ENCODE measurements around the gene STK40. TPM values are rescaled to one million over a fixed set of nuclear protein-coding genes. Genes with fewer than 3 reads are reported as not detected.

STK40 gene
- total RNA-seq, 1 donor from 2014 or later, result 34.5 TPM

DNA sequence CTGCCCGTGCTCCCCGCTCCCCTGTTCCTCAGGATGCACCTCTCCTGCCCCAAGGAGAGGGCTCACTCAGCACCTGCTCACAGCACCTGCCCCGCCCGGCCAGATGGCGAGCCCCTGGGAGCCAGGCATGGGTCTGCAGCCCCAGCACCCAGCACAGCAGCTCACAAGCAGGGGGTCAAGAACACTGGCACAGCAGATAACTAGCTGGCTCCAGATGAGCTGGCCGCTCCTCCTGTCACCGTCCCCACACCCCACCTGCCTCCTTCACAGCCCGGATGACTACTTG lies 41.4 kb downstream of the STK40 start:
- no peak for DNase-seq (ENCODE audit: low read depth)

DNA sequence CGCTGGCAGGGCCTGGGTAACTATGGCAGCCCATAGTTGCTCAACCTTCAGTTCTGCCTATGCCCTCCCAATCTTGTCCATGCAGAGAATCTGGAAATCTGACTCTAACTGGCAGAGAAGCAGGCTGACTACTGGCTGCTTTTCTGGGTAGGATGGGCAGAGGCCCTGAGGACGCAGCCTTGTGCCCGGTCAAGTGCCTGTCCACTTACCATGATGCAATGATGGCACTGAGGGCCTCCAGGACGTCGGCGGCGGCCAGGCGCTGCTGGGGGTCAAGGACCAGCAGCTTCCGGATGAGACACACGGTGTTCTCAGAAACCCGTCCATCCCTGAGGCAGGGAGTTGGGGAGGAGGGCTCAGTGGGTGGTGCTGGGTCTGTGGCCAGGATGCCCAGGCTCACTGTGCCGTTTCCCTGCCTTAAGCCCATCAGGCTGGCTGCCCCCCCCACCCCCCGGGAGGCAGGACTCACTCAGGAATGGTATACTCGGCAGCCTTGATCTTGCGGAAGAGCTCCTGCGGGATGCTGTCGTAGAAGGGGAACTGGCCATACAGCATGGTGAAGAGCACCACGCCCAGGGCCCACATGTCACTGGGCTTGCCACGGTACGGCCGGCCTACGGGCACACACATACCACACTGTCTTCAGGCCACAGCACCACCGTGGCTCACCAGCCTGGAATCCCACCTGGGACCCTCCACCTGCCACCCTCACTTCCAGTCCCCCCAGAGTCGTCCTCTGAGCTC lies 41.9 kb downstream of the STK40 start:
- no peak for DNase-seq (ENCODE audit: low read depth)

DNA sequence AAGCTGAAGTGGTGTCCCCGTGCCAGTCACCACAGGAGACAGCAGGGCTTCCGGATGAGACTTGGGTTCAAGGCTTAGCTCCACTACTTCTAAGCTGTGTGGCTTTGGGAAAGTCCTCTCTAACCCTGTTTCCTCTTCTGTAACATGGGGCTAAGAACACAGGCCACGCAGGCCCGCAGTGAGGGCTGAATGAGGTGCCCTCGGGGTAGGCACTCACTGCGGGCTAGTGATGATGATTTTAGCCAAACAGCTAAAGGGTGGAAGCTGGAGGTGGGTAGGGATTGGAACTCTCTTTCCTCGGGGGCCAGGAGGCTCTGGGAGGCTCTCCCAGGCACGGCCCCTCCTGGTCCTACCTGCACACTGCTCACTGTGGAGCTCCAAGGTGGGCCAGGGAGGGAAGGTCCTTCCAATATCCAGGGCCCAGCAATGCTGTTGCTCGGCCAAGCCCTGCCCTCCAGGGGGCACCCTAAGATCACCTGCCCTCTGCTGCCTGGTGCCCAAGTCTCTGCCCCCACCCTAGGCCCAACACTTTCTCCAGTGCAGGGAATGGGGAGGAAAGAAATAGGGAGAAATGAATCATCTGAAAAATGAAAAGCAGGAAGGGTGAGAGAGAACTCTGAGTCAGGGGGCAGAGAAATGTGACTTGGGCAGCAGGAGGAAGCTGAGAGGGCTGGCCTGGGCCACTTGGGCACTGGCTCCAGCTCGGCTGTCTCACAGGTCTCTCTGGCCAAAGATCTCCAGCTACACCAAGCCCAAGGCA lies 43.1 kb downstream of the STK40 start:
- peak; percentile 63 for DNase-seq (ENCODE audit: low read depth)

DNA sequence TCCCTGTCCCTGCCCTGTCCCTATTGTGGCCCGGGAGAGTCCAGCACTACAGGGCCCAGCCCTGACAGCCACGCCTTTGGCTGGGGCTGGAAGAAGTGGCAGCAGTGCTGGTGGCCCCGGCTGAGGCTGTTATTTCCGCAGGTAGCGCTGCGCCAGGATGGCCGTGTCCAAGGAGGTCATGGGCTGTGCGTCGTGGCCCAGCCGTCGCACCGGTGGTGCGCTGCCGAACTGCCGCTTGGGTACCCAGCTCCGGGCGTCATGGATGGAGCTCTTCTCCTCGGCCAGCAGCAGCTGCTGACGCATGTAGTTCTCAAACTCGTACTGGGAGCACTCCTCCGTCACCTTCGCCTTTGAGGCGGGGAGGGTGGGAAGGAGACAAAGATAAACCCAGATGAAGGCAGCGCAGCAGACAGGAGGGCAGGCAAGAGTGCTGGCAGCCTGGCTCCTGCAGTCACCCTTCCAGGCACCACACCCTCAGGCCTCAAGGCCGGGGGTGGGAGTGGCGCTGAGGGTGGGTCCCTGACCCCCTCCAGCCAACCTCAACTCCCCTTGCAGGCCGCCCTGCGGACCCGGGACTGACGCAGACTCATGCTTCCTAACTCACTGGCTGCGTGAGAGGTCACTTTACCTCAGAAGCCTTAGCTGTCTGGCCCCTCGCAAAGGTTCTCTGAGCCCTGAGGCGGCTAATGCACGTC lies 44.0 kb downstream of the STK40 start:
- DNase-seq (ENCODE audit: low read depth), result no peak

DNA sequence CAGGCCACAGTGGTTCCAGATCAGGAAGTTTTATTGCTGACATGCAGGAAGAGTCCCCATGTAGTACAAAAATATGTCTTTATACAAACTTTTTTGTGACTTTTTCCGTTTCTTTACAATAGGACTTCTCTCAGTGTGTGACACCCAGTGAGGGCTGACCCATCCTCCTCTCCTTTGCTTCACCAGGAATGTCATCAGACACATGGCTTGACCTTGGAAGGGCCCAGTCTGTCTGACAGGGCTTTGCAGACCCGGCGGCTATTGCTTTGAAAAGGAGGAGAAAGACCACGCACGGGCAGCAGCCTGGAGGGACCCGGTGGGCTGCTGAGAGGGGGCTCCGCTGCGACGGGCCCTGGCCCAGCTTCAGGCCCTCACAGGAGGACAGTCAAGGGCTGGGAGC lies 46.1 kb downstream of the STK40 start:
- no peak for DNase-seq (ENCODE audit: low read depth)

DNA sequence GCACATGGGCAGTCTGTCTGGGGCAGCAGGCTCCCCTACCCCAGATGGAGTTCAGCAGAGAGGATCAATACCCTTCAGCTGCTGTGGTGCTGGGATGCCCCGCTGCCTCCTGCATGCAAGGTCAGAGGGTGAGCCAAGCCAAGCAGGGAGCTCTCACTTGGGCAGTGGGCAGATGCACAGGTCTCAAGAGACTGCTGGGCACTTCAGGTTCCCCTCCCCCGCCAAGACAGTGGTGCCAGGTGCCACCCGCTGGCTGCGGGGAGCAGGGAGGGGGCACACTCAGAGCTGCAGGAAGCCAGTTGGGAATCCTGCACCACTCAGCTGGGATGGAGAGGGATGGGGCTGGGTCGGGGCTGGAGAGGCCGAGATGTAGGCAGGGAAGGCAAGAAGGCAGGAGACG lies 46.5 kb downstream of the STK40 start:
- DNase-seq (ENCODE audit: low read depth), result no peak

DNA sequence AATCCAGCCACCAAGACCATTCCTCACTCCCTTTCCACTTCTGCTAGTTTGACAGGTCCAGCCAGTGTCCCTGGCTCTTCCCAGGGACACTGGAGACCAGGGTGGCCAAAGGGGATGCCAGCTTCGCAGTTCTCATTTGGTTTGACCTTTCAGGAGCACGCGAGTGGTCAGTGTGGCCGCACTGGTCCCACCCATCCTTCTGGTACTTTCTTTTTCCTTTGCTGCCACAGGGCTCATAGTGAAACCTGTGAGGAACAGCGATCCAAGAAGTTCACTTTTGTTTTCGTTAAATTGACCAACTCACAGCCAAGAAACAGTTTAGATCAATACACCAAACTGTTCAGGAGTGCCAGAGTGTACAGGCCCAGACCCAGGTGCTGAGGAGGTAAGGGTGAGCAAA lies 47.9 kb downstream of the STK40 start:
- DNase-seq (ENCODE audit: low read depth), result no peak

DNA sequence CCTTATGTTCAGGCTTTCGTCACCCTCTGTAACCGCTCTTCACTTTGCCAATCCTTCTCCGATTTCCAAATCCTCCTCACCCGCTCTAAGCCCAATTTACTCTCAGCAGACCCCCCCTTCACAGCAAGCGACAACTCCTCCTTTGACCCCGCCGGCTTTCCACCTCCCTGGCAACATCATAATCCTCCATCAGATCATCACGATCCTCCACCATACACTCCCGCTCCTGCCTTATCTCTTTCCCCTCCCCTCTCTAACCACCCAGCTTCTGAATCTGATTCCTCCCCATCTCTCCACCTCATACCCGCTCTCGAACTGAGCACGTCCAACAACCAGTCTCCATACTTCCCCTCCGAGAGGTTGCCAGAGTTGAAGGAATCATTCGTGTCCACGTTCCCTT lies 54.8 kb downstream of the STK40 start:
- DNase-seq (ENCODE audit: low read depth), result no peak

DNA sequence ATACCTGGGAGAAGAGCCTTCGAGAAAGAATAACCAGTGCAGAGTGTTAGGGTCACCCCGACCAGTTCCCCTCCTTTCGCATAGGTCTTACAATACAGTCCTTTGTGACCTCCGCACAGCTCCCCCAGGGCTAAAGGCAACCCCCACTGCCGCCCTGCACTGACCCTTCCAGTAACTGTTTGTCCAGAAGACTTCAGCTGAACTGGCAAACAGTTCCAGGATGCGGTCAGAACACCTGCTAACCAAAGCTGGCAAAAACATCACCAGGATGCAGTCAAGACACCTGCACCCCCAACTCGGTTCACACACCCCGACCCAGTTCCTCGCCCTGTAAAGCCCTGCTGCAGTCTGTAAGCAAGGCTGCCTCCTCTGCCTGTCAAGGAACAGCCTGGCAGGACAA lies 55.9 kb downstream of the STK40 start:
- DNase-seq (ENCODE audit: low read depth), result no peak

DNA sequence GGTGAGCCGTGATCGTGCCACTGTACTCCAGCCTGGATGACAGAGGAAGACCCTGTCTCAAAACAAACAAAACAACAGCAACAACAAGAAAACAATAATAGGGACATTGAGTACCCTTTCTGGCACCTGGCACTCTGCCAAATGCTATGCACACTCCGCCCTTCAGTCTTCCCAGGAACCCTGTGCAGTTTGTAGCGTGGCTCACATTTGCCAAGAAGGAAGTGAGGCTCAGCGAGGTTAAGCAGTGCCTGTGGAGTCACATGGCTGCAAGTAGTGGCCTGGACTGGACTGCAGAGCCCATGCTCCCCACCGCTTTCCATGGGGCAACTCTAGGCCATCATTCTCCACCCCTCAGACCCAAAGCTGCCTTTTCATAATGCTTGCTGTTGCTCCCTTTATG lies 57.0 kb downstream of the STK40 start:
- DNase-seq (ENCODE audit: low read depth), result no peak

DNA sequence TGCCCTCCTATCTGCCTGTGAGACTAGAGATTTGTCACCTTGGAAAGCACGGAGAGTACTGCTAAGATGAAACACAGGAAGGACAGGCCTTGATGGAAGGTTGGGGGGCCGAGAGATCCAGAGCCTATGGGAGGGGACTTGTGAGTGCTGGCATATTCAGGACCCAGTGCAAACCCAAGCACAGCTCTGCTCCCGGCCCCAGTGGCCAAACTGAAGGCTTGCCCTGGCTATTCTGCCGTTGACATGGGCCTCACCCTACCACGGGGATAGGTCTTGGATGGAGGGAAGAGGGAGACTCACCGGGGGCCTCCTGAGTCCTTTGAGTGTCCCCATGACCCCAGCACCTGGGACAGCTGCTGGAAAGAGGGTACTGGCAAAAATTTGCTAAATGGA lies 57.6 kb downstream of the STK40 start:
- DNase-seq (ENCODE audit: low read depth), result no peak

DNA sequence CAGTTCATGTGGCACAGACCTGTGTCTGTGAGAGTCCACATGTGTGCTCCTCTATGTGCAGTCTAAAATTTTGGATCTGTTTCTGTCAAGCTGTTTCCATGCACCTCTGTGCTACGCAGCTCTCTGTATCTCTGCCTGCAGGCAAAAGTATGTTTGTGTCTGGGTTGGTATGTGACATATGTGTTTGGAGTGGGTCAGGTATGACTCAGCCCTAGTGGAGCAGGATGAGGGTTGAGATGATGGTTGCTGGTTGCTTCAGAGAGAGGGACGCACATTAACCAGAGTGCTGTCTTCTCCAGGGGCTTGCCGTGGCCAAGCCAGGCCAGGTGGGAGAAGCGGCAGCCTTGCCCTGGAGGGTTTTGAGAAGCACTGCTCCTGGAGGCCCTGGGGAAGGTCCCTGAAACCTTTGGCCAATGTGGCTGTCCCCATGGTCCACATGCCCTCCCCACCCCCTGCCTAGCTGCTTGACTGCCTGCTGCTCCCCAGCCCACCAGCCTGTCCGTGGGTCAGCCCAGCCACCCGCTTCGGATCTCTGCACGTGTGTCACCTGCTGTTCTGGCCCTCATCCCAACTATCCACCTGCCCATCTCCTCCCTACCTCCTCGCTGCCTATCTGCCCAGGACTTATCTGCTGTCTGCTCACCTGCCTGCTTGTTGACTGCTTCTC lies 58.2 kb downstream of the STK40 start:
- peak; percentile 56 for DNase-seq (ENCODE audit: low read depth)

DNA sequence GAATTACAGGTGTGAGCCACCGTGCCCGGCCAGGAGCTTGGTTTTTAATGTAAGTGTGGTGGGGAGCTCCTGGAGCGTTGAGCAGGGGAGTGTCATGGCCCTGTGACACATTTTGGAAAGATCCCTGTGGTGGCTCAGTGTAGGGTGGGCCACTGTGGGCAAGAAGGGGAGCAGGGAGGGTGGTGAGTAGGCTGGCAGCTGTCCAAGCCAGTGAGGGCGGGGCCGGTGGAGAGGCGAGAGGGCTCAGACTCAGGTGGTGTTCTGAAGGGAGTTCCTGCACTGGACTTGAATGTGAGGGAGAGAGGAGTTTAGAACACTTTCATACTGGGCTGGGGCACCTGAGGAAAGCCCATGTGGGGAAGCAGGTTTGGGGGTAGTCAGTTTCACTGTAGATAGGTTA lies 59.2 kb downstream of the STK40 start:
- no peak for DNase-seq (ENCODE audit: low read depth)

DNA sequence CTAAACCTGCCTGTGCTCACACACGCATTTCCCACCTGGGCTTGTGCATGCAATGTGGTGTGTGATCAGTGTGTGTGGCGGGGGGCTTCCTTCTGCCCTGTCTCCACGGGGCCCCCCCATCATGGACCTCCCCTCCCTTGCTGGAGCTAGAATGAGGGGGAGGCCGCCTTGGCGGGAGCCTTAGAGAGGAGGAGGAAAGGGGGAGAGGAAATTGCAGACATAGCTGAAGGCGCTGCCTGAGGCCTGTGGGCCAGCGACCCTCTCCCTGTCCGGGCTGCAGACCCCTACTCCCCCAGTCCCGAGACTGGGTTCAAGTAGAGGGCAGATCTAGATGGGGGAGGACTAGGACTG lies 61.4 kb downstream of the STK40 start:
- no peak for DNase-seq (ENCODE audit: low read depth)

DNA sequence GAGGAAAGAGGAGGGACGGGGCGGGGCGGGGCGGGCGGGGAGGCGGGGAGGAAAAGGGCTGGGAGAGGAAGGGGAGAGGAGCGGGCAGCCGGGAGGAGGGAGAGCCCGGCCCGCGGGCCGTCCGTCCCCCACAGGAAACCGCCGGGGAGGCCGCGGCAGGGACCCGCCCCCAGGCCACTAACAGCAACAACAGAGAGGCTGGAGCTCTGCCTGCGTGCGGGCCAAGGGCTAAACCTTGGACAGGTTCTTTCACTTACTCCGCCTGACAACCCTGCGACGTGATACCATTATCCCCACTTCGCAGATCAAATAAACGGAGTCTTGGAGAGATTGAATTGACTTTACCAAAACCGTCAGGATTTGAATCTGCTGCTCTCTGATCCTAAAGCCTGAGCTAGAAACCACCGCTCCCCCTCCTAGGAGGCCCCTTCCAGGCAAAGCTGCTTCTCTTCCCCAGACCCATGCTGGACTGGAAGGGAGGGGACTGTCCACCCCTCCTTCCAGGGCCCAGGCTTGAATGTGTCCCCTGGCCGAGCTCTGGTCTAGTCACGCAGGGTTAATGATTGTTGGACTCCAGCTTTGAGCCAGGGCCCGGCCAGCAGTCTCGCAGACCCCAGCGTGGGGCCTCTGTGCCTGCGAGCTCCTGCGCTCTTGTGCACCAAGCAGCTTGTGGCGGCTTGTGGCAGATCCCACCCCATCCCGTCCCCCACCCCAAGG lies 61.9 kb downstream of the STK40 start, which contains the start of gene EVA1B:
Gene EVA1B (minus strand): TSS at position 10 of the 717 bp plus-strand sequence. CDS start 608 bp downstream, outside the sequence.
- DNase-seq (ENCODE audit: low read depth), result peak; percentile 67

DNA sequence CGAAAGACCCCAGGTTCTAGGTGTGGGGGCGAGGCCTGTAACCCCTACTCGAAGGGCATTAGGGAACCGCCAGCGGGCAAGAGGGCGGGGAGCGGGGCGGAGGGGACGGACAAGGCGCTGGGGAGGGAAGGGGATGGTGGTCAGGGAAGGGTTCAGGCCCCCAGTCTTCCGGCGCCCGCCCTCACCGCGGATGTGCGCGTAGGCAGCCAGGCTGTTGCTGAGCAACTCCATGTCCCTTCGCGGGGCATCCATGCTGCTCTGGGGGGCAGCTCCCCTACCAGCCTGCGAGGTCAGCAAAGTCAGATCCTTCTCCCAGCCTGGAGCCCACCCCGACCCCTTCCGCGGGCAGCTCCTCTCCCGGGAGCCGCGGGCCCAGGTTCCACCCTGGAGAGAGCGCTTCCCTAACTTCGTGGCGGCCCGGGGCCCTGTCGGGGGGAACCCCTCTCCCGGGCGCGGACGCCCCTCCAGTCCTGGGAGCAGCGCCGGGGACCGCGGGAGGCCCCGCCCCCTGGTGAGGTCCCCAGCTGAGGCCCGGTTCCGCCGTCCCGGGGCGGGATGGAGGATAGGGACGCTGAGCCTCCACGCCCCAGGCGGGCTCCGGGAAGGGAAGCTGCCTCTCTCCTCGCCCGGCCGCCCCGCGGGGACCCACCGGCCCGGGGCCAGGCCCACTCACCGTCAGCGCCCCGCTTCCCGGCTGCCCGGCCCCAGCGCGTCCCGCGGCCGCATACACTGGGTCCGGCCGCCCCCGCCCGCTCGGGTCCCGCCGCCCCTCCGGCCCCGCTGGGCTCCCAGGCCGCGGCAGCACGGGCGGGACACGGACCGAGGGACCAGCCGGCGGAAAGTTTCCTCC lies 62.7 kb downstream of the STK40 start:
- DNase-seq (ENCODE audit: low read depth), result no peak

DNA sequence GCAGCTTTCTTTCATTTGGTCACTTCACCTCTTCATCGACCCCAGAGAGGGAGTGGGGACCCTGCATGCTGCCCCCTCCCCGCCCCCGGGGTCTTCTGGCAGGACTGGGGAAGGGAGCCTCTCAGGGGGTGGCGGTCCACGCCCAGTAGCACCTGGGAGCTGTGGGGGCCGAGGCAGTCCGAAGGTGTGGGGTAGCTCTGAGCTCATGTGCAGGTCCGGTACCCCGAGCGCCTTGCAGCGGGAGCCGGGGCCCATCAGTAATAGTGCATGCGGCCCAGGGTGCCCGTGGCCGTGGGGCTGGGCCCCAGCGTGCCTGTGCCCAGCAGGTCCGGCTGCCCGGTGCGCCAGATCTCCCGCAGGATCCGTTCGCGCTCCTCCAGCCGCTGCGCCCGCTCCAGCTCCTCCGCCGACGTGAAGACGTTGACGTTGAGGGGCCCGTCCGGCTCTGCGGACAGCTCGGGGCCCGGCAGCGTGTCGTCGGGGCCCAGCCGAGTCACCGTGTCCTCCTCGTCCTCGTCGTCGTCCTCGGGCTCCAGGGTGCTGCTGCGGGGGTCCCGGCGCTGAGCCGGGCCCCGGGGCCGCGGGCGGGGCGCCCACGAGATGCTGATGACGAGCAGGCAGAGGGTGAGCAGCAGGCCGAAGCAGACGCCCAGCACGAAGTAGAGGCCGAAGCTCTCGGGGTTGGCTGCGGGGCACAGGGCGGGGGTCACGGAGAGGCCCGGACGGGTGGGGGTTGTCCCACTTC lies 63.5 kb downstream of the STK40 start:
- no peak for DNase-seq (ENCODE audit: low read depth)

DNA sequence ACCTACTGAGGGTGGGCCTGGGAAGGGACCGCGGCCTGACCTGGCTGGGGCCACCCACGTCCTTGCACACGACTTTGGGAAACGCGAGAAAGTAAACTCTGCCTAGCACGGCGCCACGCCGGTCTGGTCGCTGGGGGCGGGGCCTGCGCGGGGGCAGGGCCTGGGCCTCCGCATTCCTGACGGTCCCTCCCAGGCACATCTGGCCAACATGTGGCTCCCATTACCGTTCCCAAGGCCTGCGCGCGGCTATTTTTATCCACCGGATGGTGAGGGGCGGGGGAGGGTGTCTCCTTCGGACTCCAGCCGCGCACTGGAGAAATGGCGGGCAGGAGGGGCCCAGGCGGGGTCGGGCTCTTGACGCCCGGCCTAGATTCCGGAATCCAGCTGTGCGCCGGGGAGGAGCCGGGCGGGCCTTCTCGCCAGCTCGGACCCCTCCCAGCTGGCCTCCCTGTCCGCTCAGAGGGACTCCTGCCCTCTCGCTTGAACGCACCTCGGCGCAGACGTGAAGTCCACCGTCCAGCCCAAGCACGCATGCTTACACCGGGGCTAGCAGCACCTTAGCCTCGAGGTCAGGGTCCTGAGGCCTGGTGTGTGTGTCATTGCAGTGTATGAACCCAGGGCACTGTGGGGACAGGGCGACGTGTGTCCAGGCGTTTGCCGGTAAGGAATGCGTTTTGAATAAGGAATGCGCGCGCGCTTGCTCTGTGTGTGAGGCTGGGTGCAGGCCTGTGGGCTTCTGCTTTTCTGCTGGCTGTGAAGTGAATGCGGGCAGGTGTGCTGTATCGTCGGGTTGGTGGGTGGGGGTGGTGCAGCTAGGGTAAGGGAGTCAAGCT lies 64.4 kb downstream of the STK40 start:
- DNase-seq (ENCODE audit: low read depth), result no peak

DNA sequence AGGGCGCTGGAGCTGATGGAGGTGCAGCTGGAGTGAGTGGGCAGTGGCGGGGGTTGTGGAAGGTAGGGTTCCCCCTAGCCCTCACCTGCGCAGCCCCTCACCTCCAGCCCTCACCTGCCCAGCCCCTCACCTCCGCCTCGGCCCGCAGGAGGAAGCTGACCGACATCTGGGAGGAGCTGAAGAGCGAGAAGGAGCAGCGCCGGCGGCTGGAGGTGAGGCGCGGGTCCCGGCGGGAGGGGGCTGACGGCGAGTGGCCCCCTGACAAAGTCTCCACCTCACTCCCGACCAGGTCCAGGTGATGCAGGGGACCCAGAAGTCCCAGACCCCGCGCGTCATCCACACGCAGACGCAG lies 65.0 kb downstream of the STK40 start:
- no peak for DNase-seq (ENCODE audit: low read depth)
